ENCODE results near the gene C5orf58. TPM values are rescaled to one million over a fixed set of nuclear protein-coding genes. Genes with fewer than 3 reads are reported as not detected.

The C5orf58 gene
- total and polyA plus RNA-seq, 10 of the 15 experiments (the other 5 are each of a cell fraction or from before 2014, with no cell fraction given): 0.13 to 0.27 (median 0.26) TPM; not detected in 7

DNA sequence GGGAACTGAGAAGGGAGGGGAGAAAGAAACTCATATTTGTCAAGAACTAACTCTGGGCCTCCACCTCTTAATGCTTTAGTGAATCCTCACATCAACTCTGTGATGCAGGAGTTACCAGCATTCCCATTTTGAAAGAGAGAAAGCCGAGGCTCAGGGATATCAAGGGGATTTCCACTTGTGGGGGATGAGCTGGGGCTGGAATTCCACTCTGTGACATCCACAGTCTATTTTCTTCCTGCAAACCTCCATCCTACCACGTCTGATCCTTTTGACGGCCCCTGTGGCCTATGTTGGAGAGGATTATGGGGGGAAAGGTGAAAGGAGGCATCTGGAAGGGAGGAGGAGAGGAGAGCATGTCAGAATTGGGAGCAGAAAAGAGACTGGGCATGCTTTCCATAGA lies 55.8 kb downstream of the C5orf58 start:
- WGBS (ENCODE audit: insufficient coverage, insufficient replicate concordance, low lambda C conversion rate, missing lambda C conversion rate): 97% methylated on average over 3 of the region's 3 CpGs
- BruUV-seq (replicated peaks): no TSS peak
- H3K9me3 ChIP-seq (replicated peaks; ENCODE audit: control insufficient read depth, insufficient read depth, low read length): peaks cover 11% of the 10 kb centered on the region
- no peak overlapping the region for H3K9ac ChIP-seq (ENCODE audit: control insufficient read depth, insufficient read depth, low read length)
- POLR2A ChIA-PET: no interaction called here
- H3K36me3 ChIP-seq (ENCODE audit: control insufficient read depth in 2 of 2, insufficient read depth in 2 of 2, low read length in 1 of 2): peaks cover 11 to 16% of the 10 kb centered on the region in 2 experiments; a peak in 3 of 4 replicates
- CTCF ChIA-PET: interaction anchor here (1.3 to 1.6 kb wide), 3 partner anchors 10 to 45 kb away, joined by 3 to 4 read pairs (median 3); no protein-coding TSS in a partner anchor
- H3K4me1 ChIP-seq (ENCODE audit: control insufficient read depth, insufficient read depth, low read length): peaks cover 6% of the 10 kb centered on the region
- no peak overlapping the region for H2AFZ ChIP-seq (ENCODE audit: control insufficient read depth, low read depth, low read length)
- SMC1A ChIA-PET (ENCODE audit: uncharacterized antibody, unreplicated experiment): interaction anchor here (0.9 to 23.0 kb wide), 4 partner anchors 16 to 51 kb away, joined by 3 to 451 read pairs (median 6); no protein-coding TSS in a partner anchor
- H3K4me2 ChIP-seq (ENCODE audit: control insufficient read depth, insufficient read depth): no peak overlapping the region; the same call in 1 of the 2 replicates
- no peak overlapping the region for H3K4me3 ChIP-seq
- TF ChIP-seq, protein P1, sequence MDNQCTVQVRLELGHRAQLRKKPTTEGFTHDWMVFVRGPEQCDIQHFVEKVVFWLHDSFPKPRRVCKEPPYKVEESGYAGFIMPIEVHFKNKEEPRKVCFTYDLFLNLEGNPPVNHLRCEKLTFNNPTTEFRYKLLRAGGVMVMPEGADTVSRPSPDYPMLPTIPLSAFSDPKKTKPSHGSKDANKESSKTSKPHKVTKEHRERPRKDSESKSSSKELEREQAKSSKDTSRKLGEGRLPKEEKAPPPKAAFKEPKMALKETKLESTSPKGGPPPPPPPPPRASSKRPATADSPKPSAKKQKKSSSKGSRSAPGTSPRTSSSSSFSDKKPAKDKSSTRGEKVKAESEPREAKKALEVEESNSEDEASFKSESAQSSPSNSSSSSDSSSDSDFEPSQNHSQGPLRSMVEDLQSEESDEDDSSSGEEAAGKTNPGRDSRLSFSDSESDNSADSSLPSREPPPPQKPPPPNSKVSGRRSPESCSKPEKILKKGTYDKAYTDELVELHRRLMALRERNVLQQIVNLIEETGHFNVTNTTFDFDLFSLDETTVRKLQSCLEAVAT (IDR thresholded peaks at IDR 0.05): no peak
- TF ChIP-seq CEBPB (IDR thresholded peaks at IDR 0.05; ENCODE audit: borderline replicate concordance in 1 of 2, low read depth in 2 of 2, low read length in 2 of 2) (no peak), GATAD2B (conservative IDR thresholded peaks at IDR 0.05; ENCODE audit: low read depth) (no peak), MEF2A (IDR thresholded peaks at IDR 0.05; ENCODE audit: insufficient read depth, low read depth, low read length) (no peak), CBX3 (IDR thresholded peaks at IDR 0.05; ENCODE audit: borderline replicate concordance, low read depth) (no peak), NRF1 (conservative IDR thresholded peaks at IDR 0.05; ENCODE audit: low read depth, low read length) (no peak), TCF3 (IDR thresholded peaks at IDR 0.05; ENCODE audit: borderline replicate concordance, insufficient read depth, low read depth, low read length) (no peak), ATF3 (IDR thresholded peaks at IDR 0.05; ENCODE audit: borderline replicate concordance, extremely low read depth, low read depth, low read length) (no peak), DPF2 (IDR thresholded peaks at IDR 0.05) (no peak), ELK1 (IDR thresholded peaks at IDR 0.05; ENCODE audit: low read depth, low read length) (no peak), ZZZ3 (IDR thresholded peaks at IDR 0.05; ENCODE audit: control insufficient read depth, insufficient read length, low read depth) (no peak), CREB1 (IDR thresholded peaks at IDR 0.05; ENCODE audit: low read depth) (no peak), CTCF (IDR thresholded peaks at IDR 0.05 in 2 of 3, conservative IDR thresholded peaks at IDR 0.05 in 1 of 3; ENCODE audit: control insufficient read depth in 2 of 3, extremely low read depth in 1 of 3, insufficient read depth in 1 of 3, low read depth in 3 of 3, low read length in 3 of 3) (no peak), RBBP5 (conservative IDR thresholded peaks at IDR 0.05) (no peak), CREM (IDR thresholded peaks at IDR 0.05; ENCODE audit: low read depth) (no peak)
- DNase-seq (ENCODE audit: low read depth, low spot score): no peak
- H3K27ac ChIP-seq (ENCODE audit: control insufficient read depth, insufficient read depth): no peak overlapping the region
- FAIRE-seq: no peak
- intact Hi-C loops (cut with micrococcal nuclease; ENCODE audit: unreplicated experiment) (no loop called here), in situ Hi-C loops (cut with MboI) (no loop called here)
- H3K27me3 ChIP-seq (replicated peaks in 1 of 2; ENCODE audit: control insufficient read depth in 2 of 2, insufficient read depth in 2 of 2, low read length in 1 of 2): no peaks in the 10 kb centered on the region
- RAD21 ChIA-PET (ENCODE audit: unreplicated experiment): interaction anchor here (12.6 kb wide), 1 partner anchor 13 kb away, joined by 182 read pairs; no protein-coding TSS in a partner anchor
- no peaks in the 10 kb centered on the region for H3K79me2 ChIP-seq (ENCODE audit: control insufficient read depth, insufficient read depth, low read length)
- H4K20me1 ChIP-seq (ENCODE audit: control insufficient read depth, insufficient read depth): no peaks in the 10 kb centered on the region
- ATAC-seq: no peak

Data from GM12878 (cell line).